Endothelial cell of umbilical vein (primary cell): ENCODE data around the gene MAPK8IP3. TPM values are rescaled to one million over a fixed set of nuclear protein-coding genes. Genes with fewer than 3 reads are reported as not detected.

ENCODE experiments used
- BruUV-seq: library from RNA; stranded (reverse); fragments of 400-500 nt; replicated peaks from 2 replicates; lab custom pipeline; 2021; lab: Mats Ljungman, UMichigan
- CTCF ChIA-PET: fragments of 300-600, 350-600 bp; sonication (Branson Sonifier 250); formaldehyde crosslinking; loops from one replicate; lab custom pipeline; 2021; ENCODE audit warnings: antibody characterized with exemption, inconsistent platforms; lab: Charles Lee
- POLR2A ChIA-PET: fragments of 300-600, 350-600 bp; sonication (Branson Sonifier 250); formaldehyde crosslinking; loops from one replicate; lab custom pipeline; 2021; ENCODE audit warnings: antibody characterized with exemption, inconsistent platforms; lab: Charles Lee
- DNase-seq: peaks from one replicate; pipeline ENCODE4 v3.0.0-alpha.2; 2011; ENCODE audit warnings: low read depth, low spot score
- FAIRE-seq: peaks from 2 replicates; lab custom pipeline; 2011; peaks lifted over from hg19 to GRCh38; lab: Jason Lieb, UNC
- H2AFZ ChIP-seq: 2 replicates; pipeline ENCODE4 v1.6.0; 2012; ENCODE audit warnings: low read depth, low read length, control low read depth, inconsistent platforms
- H3K27ac ChIP-seq: 2 replicates; pipeline ENCODE4 v1.5.1; 2011; ENCODE audit warnings: low read depth, mild to moderate bottlenecking, control low read depth, low read length, moderate library complexity; ENCODE audit not compliant: insufficient read depth
- H3K27me3 ChIP-seq, 2 experiments: 2 replicates each; pipeline versions ENCODE4 v1.6.0 to v1.6.1; 2011; ENCODE audit warnings: low read length in 2 of 2, mixed read lengths in 1 of 2; ENCODE audit not compliant: control insufficient read depth in 2 of 2, insufficient read depth in 2 of 2
- H3K36me3 ChIP-seq, 2 experiments: 2 replicates in 1 of 2; 3 replicates in 1 of 2; pipeline ENCODE4 v1.5.1; 2011; ENCODE audit warnings: low read length in 2 of 2, mild to moderate bottlenecking in 1 of 2, moderate library complexity in 1 of 2; ENCODE audit not compliant: control insufficient read depth in 2 of 2, insufficient read depth in 2 of 2; ENCODE audit errors: extremely low read depth in 1 of 2
- H3K4me1 ChIP-seq: 3 replicates; pipeline ENCODE4 v1.5.1; 2011; ENCODE audit warnings: mild to moderate bottlenecking, low read length; ENCODE audit not compliant: control insufficient read depth, insufficient read depth; ENCODE audit errors: extremely low read depth
- H3K4me2 ChIP-seq: 2 replicates; pipeline ENCODE4 v1.6.1; 2011; ENCODE audit warnings: low read length, control low read depth, mixed read lengths; ENCODE audit not compliant: insufficient read depth
- H3K4me3 ChIP-seq, 3 experiments: fragments of 200-600 bp in 1 of 3; sonication (generic), shearing (Covaris generic) in 1 of 3; replicated peaks in 1 of 3; 2 replicates each; pipeline ENCODE4 v1.5.1; 2011 to 2016; ENCODE audit warnings: control low read depth in 3 of 3, low read length in 3 of 3, mild to moderate bottlenecking in 2 of 3, inconsistent platforms in 1 of 3, low read depth in 1 of 3, moderate library complexity in 1 of 3; ENCODE audit not compliant: insufficient read depth in 1 of 3
- H3K79me2 ChIP-seq: 2 replicates; pipeline ENCODE4 v1.6.0; 2012; ENCODE audit warnings: low read length, inconsistent platforms; ENCODE audit not compliant: control insufficient read depth, insufficient read depth
- H3K9ac ChIP-seq: replicated peaks from 2 replicates; pipeline ENCODE3; 2011; ENCODE audit warnings: low read length, control low read depth; ENCODE audit not compliant: insufficient read depth; ENCODE audit errors: extremely low read depth
- H3K9me1 ChIP-seq: replicated peaks from 3 replicates; pipeline ENCODE4 v1.6.0; 2011; ENCODE audit warnings: mild to moderate bottlenecking, low read length; ENCODE audit not compliant: control insufficient read depth, insufficient read depth; ENCODE audit errors: extremely low read depth
- H3K9me3 ChIP-seq: replicated peaks from 2 replicates; pipeline ENCODE4 v1.5.1; 2012; ENCODE audit warnings: low read length, inconsistent platforms; ENCODE audit not compliant: control insufficient read depth, insufficient read depth
- H4K20me1 ChIP-seq: replicated peaks from 2 replicates; pipeline ENCODE3; 2011; ENCODE audit warnings: mild to moderate bottlenecking, low read length; ENCODE audit not compliant: control insufficient read depth, insufficient read depth; ENCODE audit errors: extremely low read depth
- GATA2 ChIP-seq: IDR thresholded peaks from 2 replicates; pipeline ENCODE4 v1.7.0; 2011; ENCODE audit warnings: low read depth, mild to moderate bottlenecking, moderate library complexity, mixed read lengths, low read length; ENCODE audit not compliant: insufficient read length, insufficient read depth
- JUN ChIP-seq: IDR thresholded peaks from 2 replicates; pipeline ENCODE4 v1.6.1; 2011; ENCODE audit warnings: borderline replicate concordance, low read depth; ENCODE audit not compliant: insufficient read length, insufficient read depth
- MAX ChIP-seq: IDR thresholded peaks from 2 replicates; pipeline ENCODE4 v1.6.1; 2011; ENCODE audit not compliant: insufficient read depth, insufficient read length
- MYC ChIP-seq: IDR thresholded peaks from one replicate; pipeline ENCODE4 v1.6.1; 2011; ENCODE audit warnings: mild to moderate bottlenecking, low read depth, low read length
- dilution Hi-C: fragments of 300-500 bp; cut with MboI; formaldehyde crosslinking; loops from one replicate; pipeline ENCODE4 v1.15.0; 2019; ENCODE audit warnings: low sequenced_read_pairs; ENCODE audit not compliant: extremely low pct_ligation_motif_present
- intact Hi-C: fragments of 100-400 bp; cut with micrococcal nuclease; formaldehyde crosslinking; loops from one replicate; pipeline ENCODE4 v1.10.0; 2022
- polyA plus RNA-seq, 4 experiments: library from polyadenylated mRNA; depleted of rRNA in 3 of 4; stranded (reverse) in 3 of 4; unstranded in 1 of 4; fragments of >200 nt; gene quantifications; 2 replicates each; pipeline versions ENCODE4 v1.2.1 to v1.2.3, GENCODE V29; 2011 to 2012; ENCODE audit warnings: missing spikeins in 1 of 4
- total RNA-seq: library from RNA; stranded (reverse); gene quantifications from 2 replicates; pipeline ENCODE4 v1.2.3, GENCODE V29; 2021

MAPK8IP3 gene
- total and polyA plus RNA-seq, 2 donors (not counting 3 experiments of a cell fraction or from before 2014, with no cell fraction given), result 40.7 to 92.2 TPM

GRCh38 chr16:1768767-1769401 lies 62.9 kb downstream of the MAPK8IP3 start:
- FAIRE-seq, result no peak
- BruUV-seq, result no TSS peak
- H2AFZ ChIP-seq, result no peak overlapping the region
- H3K27me3 ChIP-seq, result no peaks in the 10 kb centered on the region
- H3K27ac ChIP-seq, result no peak overlapping the region
- peaks cover 10% of the 10 kb centered on the region for H3K79me2 ChIP-seq
- H3K4me1 ChIP-seq, result peaks cover 12% of the 10 kb centered on the region
- dilution Hi-C loops, result no loop called here
- no peaks in the 10 kb centered on the region for H3K9me1 ChIP-seq
- no peak for TF ChIP-seq JUN
- no peak for TF ChIP-seq MAX
- no peak for TF ChIP-seq MYC
- TF ChIP-seq GATA2, result no peak
- H3K9me3 ChIP-seq, result no peaks in the 10 kb centered on the region
- no peak overlapping the region for H3K4me2 ChIP-seq
- no peak for DNase-seq
- H4K20me1 ChIP-seq, result no peaks in the 10 kb centered on the region
- H3K4me3 ChIP-seq, result no peak overlapping the region
- H3K36me3 ChIP-seq, result peaks cover 3 to 40% of the 10 kb centered on the region in 2 experiments
- no peak overlapping the region for H3K9ac ChIP-seq
- POLR2A ChIA-PET, result interaction anchor here (1.3 kb wide), 1 partner anchor 14 kb away, joined by 3 read pairs; the partner anchor contains the start of genes NUBP2 and SPSB3
- CTCF ChIA-PET, result interaction anchor here (1.3 to 1.5 kb wide), 2 partner anchors 63 to 275 kb away, joined by 3 to 5 read pairs; partner anchors contain the start of gene MAPK8IP3
- intact Hi-C loops, result no loop called here
